HCT116 (cell line): ENCODE data around the gene RPL15. TPM values are rescaled to one million over a fixed set of nuclear protein-coding genes. Genes with fewer than 3 reads are reported as not detected.
"Not testable (repeated sequence)": the region's sequence is repeated elsewhere in the genome, so short reads cannot be mapped to it uniquely, and the experiment has no call there.

ENCODE experiments used
- ATAC-seq: fragments of 200-7000 bp; cut with Tn5 transposase; 2 replicates; pipeline ENCODE4 v1.9.1; 2020; ENCODE audit warnings: mild to moderate bottlenecking, moderate library complexity
- BruUV-seq: library from RNA; stranded (reverse); fragments of 400-500 nt; replicated peaks from 2 replicates; lab custom pipeline; 2021; lab: Mats Ljungman, UMichigan
- CTCF ChIA-PET: fragments of 300-600 bp; sonication (Branson Sonifier 250); formaldehyde crosslinking; loops from one replicate; lab custom pipeline; 2021; ENCODE audit warnings: antibody characterized with exemption; lab: Charles Lee
- POLR2A ChIA-PET: fragments of 300-600, 350-600 bp; sonication (Branson Sonifier 250); formaldehyde crosslinking; loops from one replicate; lab custom pipeline; 2021; ENCODE audit warnings: antibody characterized with exemption; lab: Charles Lee
- RAD21 ChIA-PET, 2 experiments: fragments of 300-600 bp; sonication (Branson Sonifier 250); formaldehyde crosslinking; loops; one replicate each; lab custom pipeline; 2023; ENCODE audit warnings: low total read pairs in 2 of 2; ENCODE audit not compliant: uncharacterized antibody in 2 of 2, unreplicated experiment in 2 of 2, low non-redundant PET in 1 of 2; lab: Charles Lee
- DNase-seq: peaks from one replicate; pipeline ENCODE4 v3.0.0-alpha.2; 2010; ENCODE audit warnings: low read depth, low spot score
- H2AFZ ChIP-seq: fragments of 200-600 bp; shearing (Covaris generic), sonication (generic); 2 replicates; pipeline ENCODE4 v1.6.1; 2017; ENCODE audit warnings: low read depth, mixed run types, mixed read lengths, antibody characterized with exemption, low read length; ENCODE audit not compliant: poor library complexity, severe bottlenecking
- H3K27ac ChIP-seq: 2 replicates; pipeline ENCODE4 v1.5.1; 2012; ENCODE audit warnings: low read depth, low read length
- H3K27me3 ChIP-seq: fragments of 200-600 bp; sonication (generic); 2 replicates; pipeline ENCODE4 v1.6.1; 2016; ENCODE audit warnings: mixed run types, low read length, mixed read lengths; ENCODE audit not compliant: insufficient read depth
- H3K36me3 ChIP-seq, 2 experiments: fragments of 200-500 bp in 1 of 2; fragments of 200-600 bp in 1 of 2; sonication (Bioruptor generic) in 1 of 2; sonication (generic) in 1 of 2; 2 replicates each; pipeline versions ENCODE4 v1.5.1 to v1.6.1; 2014 to 2016; ENCODE audit warnings: low read length in 2 of 2, inconsistent platforms in 1 of 2, mixed read lengths in 1 of 2, mixed run types in 1 of 2; ENCODE audit not compliant: insufficient read depth in 2 of 2, control insufficient read depth in 1 of 2
- H3K4me1 ChIP-seq, 2 experiments: fragments of 200-600 bp in 1 of 2; sonication (generic) in 1 of 2; 2 replicates each; pipeline versions ENCODE4 v1.5.1 to v1.6.1; 2012 to 2017; ENCODE audit warnings: low read length in 2 of 2, inconsistent platforms in 1 of 2, mild to moderate bottlenecking in 1 of 2, mixed read lengths in 1 of 2, mixed run types in 1 of 2, moderate library complexity in 1 of 2; ENCODE audit not compliant: insufficient read depth in 2 of 2, control insufficient read depth in 1 of 2
- H3K4me2 ChIP-seq: fragments of 200-600 bp; sonication (generic); 2 replicates; pipeline ENCODE4 v1.6.1; 2017; ENCODE audit warnings: mixed run types, low read length, mixed read lengths
- H3K4me3 ChIP-seq, 2 experiments: fragments of 200-600 bp in 1 of 2; sonication (generic) in 1 of 2; replicated peaks in 1 of 2; 2 replicates each; pipeline ENCODE4 v1.5.1; 2011 to 2016; ENCODE audit warnings: low read length in 2 of 2, control low read depth in 1 of 2, low read depth in 1 of 2, mild to moderate bottlenecking in 1 of 2, mixed read lengths in 1 of 2, mixed run types in 1 of 2
- H3K79me2 ChIP-seq: fragments of 200-600 bp; sonication (generic); 2 replicates; pipeline ENCODE4 v1.6.1; 2017; ENCODE audit warnings: mild to moderate bottlenecking, mixed run types, low read length, moderate library complexity, mixed read lengths; ENCODE audit not compliant: insufficient read depth
- H3K9ac ChIP-seq: fragments of 200-600 bp; sonication (generic); 2 replicates; pipeline ENCODE4 v1.6.1; 2016; ENCODE audit warnings: low read length, mixed read lengths
- H3K9me2 ChIP-seq: fragments of 200-600 bp; sonication (generic), shearing (Covaris generic); 2 replicates; pipeline ENCODE4 v1.6.1; 2017; ENCODE audit warnings: mixed run types, mild to moderate bottlenecking, moderate library complexity; ENCODE audit not compliant: insufficient read depth
- H3K9me3 ChIP-seq, 2 experiments: fragments of 200-500 bp in 1 of 2; fragments of 200-600 bp in 1 of 2; sonication (Bioruptor generic) in 1 of 2; sonication (generic) in 1 of 2; 2 replicates each; pipeline ENCODE4 v1.6.1; 2014 to 2017; ENCODE audit warnings: low read length in 2 of 2, mixed read lengths in 2 of 2, inconsistent platforms in 1 of 2, low read depth in 1 of 2, mild to moderate bottlenecking in 1 of 2, mixed run types in 1 of 2, moderate library complexity in 1 of 2; ENCODE audit not compliant: control insufficient read depth in 1 of 2, insufficient read depth in 1 of 2
- H4K20me1 ChIP-seq: fragments of 200-600 bp; sonication (generic), shearing (Covaris generic); 2 replicates; pipeline ENCODE4 v1.6.1; 2017; ENCODE audit warnings: mixed run types, mild to moderate bottlenecking, moderate library complexity; ENCODE audit not compliant: insufficient read depth
- CBX3 ChIP-seq: IDR thresholded peaks from 2 replicates; pipeline ENCODE4 v1.6.1; 2012; ENCODE audit warnings: low read depth
- CEBPB ChIP-seq: IDR thresholded peaks from 2 replicates; pipeline ENCODE4 v1.6.1; 2012; ENCODE audit warnings: low read depth
- ELF1 ChIP-seq: IDR thresholded peaks from 2 replicates; pipeline ENCODE4 v1.6.1; 2012; ENCODE audit warnings: low read depth, borderline replicate concordance
- EZH2 ChIP-seq: fragments of 200-600 bp; sonication (generic); IDR thresholded peaks from 2 replicates; pipeline ENCODE4 v1.6.1; 2017; ENCODE audit warnings: antibody characterized with exemption, mixed run types
- FOSL1 ChIP-seq: IDR thresholded peaks from 2 replicates; pipeline ENCODE4 v1.6.1; 2012; ENCODE audit warnings: low read depth
- POLR2A ChIP-seq: IDR thresholded peaks from 2 replicates; pipeline ENCODE4 v1.7.0; 2011; ENCODE audit warnings: borderline replicate concordance; ENCODE audit not compliant: insufficient read depth, insufficient read length; ENCODE audit errors: extremely low read depth
- SRF ChIP-seq: IDR thresholded peaks from 2 replicates; pipeline ENCODE4 v1.6.1; 2012; ENCODE audit warnings: low read depth
- YY1 ChIP-seq: IDR thresholded peaks from 2 replicates; pipeline ENCODE4 v1.6.1; 2011; ENCODE audit warnings: low read length, low read depth, moderate library complexity, mild to moderate bottlenecking; ENCODE audit not compliant: insufficient replicate concordance; ENCODE audit errors: extremely low read depth
- ZBTB33 ChIP-seq: IDR thresholded peaks from 2 replicates; pipeline ENCODE4 v1.6.1; 2011; ENCODE audit warnings: mild to moderate bottlenecking, low read length, moderate library complexity; ENCODE audit not compliant: insufficient replicate concordance; ENCODE audit errors: extremely low read depth
- intact Hi-C: fragments of 100-400 bp; cut with micrococcal nuclease; formaldehyde crosslinking; loops from 2 replicates; pipeline ENCODE4 v1.10.0; 2022
- total RNA-seq: library from RNA; stranded (reverse); gene quantifications from one replicate; pipeline ENCODE4 v1.2.1, GENCODE V29; 2021; ENCODE audit not compliant: unreplicated experiment
- TF ChIP-seq, protein P1 (sequence below): IDR thresholded peaks from 2 replicates; pipeline ENCODE4 v1.6.1; 2012

Gene RPL15
- total RNA-seq, 1 experiment from 2014 or later: 2,177 TPM

DNA sequence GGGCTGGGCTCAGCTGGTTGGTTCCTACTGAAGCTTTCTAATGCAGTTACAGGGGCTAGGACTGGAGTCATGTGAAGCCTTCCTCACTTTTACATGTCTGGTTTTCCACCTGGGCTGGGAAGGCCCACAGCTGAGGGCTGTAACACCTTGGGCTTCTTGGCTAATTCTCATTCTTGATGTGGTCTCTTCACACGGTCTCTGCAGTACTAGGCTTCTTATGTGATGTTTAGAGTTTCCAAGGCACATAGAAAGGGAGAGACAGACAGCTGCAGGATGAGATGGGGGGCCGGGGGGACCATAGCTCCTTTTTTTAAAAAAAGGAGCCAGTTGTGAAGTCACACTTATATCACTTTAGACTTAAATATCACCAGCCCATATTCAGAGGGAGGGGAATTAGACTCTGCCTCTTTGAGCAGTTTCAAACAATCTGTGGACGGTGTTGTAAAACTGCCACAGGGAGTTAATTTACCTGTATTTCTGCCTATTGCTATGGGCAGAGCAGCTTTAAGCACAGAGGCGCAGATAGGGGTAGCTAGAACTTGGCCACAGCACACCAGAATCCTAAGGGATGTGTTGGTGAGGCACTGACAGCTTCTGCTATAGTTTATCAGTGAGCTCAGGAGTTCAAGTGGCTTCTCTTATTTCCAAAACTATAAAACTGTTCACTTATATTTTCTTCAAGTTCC, 46.8 kb upstream of the RPL15 start (continued):
- TF ChIP-seq EZH2 (no peak), FOSL1 (no peak), ELF1 (no peak), CBX3 (no peak), CEBPB (no peak), YY1 (no peak), ZBTB33 (no peak), SRF (no peak), POLR2A (no peak)
- TF ChIP-seq, protein P1, sequence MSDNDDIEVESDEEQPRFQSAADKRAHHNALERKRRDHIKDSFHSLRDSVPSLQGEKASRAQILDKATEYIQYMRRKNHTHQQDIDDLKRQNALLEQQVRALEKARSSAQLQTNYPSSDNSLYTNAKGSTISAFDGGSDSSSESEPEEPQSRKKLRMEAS: no peak
- TF ChIP-seq, all 23 proteins: peak for 0

DNA sequence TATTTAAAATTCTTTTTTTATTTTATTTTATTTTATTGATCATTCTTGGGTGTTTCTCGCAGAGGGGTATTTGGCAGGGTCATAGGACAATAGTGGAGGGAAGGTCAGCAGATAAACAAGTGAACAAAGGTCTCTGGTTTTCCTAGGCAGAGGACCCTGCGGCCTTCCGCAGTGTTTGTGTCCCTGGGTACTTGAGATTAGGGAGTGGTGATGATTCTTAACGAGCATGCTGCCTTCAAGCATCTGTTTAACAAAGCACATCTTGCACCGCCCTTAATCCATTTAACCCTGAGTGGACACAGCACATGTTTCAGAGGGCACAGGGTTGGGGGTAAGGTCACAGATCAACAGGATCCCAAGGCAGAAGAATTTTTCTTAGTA, 46.3 kb upstream of the RPL15 start:
- POLR2A ChIA-PET, H3K4me2 ChIP-seq, H3K9me2 ChIP-seq, H3K36me3 ChIP-seq, BruUV-seq, H3K27ac ChIP-seq, intact Hi-C loops, ATAC-seq, RAD21 ChIA-PET, H2AFZ ChIP-seq, H3K4me3 ChIP-seq, H4K20me1 ChIP-seq, H3K9me3 ChIP-seq, H3K27me3 ChIP-seq, H3K9ac ChIP-seq, DNase-seq, CTCF ChIA-PET: not testable (repeated sequence)
- peaks cover 8 to 11% of the 10 kb centered on the region in 2 experiments; a peak in 3 of 4 replicates for H3K4me1 ChIP-seq
- H3K79me2 ChIP-seq: peaks cover 38% of the 10 kb centered on the region

DNA sequence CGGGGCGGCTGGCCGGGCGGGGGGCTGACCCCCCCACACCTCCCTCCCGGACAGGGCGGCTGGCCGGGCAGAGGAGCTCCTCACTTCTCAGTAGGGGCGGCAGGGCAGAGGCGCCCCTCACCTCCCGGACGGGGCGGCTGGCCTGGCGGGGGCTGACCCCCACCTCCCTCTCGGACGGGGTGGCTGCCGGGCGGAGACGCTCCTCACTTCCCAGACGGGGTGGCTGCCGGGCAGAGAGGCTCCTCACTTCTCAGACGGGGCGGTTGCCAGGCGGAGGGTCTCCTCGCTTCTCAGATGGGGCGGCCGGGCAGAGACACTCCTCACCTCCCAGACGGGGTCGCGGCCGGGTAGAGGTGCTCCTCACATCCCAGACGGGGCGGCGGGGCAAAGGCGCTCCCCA, 45.6 kb upstream of the RPL15 start:
- BruUV-seq, intact Hi-C loops, H3K9me2 ChIP-seq, RAD21 ChIA-PET, H3K9me3 ChIP-seq, H4K20me1 ChIP-seq, H3K9ac ChIP-seq, H2AFZ ChIP-seq, H3K36me3 ChIP-seq, H3K4me3 ChIP-seq, H3K4me1 ChIP-seq, H3K4me2 ChIP-seq, DNase-seq, H3K27me3 ChIP-seq, POLR2A ChIA-PET, ATAC-seq, CTCF ChIA-PET, H3K27ac ChIP-seq: not testable (repeated sequence)
- H3K79me2 ChIP-seq: peaks cover 35% of the 10 kb centered on the region
